ENCODE results near the gene STPG4.
A peak's percentile ranks its signal among the peaks of the same experiment; 100 is the strongest.

The STPG4 gene

GRCh38 chr2:47086054-47086471 lies 69.0 kb downstream of the STPG4 start:
- DNase-seq = no peak

GRCh38 chr2:47083886-47084687 lies 71.0 kb downstream of the STPG4 start:
- DNase-seq = no peak

GRCh38 chr2:47083485-47083884 lies 71.6 kb downstream of the STPG4 start:
- DNase-seq = no peak

GRCh38 chr2:47083005-47083404 lies 72.1 kb downstream of the STPG4 start:
- DNase-seq = no peak

- DNase-seq = no peak
Observed at GRCh38 chr2:47080888-47081301, 74.2 kb downstream of the STPG4 start.

GRCh38 chr2:47079515-47080412 lies 75.3 kb downstream of the STPG4 start:
- no peak for DNase-seq

- DNase-seq = no peak
Observed at GRCh38 chr2:47078541-47079482, 76.3 kb downstream of the STPG4 start.

GRCh38 chr2:47077442-47078117 lies 77.5 kb downstream of the STPG4 start:
- DNase-seq = no peak

GRCh38 chr2:47076586-47077441 lies 78.3 kb downstream of the STPG4 start:
- DNase-seq = no peak

- DNase-seq = no peak
Observed at GRCh38 chr2:47076126-47076506, 79.0 kb downstream of the STPG4 start.

GRCh38 chr2:47075361-47076125 lies 79.6 kb downstream of the STPG4 start:
- no peak for DNase-seq

GRCh38 chr2:47074691-47075090 lies 80.4 kb downstream of the STPG4 start:
- DNase-seq = no peak

GRCh38 chr2:47073641-47074040 lies 81.5 kb downstream of the STPG4 start:
- DNase-seq = no peak

- DNase-seq = no peak
Observed at GRCh38 chr2:47073217-47073616, 81.9 kb downstream of the STPG4 start.

- no peak for DNase-seq
Observed at GRCh38 chr2:47072728-47073191, 82.3 kb downstream of the STPG4 start.

GRCh38 chr2:47072018-47072691 lies 83.0 kb downstream of the STPG4 start:
- DNase-seq = no peak

- peak; percentile 17 for DNase-seq
Observed at GRCh38 chr2:47070920-47071824, 83.9 kb downstream of the STPG4 start.

- DNase-seq = no peak
Observed at GRCh38 chr2:47070155-47070919, 84.8 kb downstream of the STPG4 start.

Measured in activated CD4-positive, alpha-beta T cell treated with anti-CD3 and anti-CD28 coated beads, Interleukin-2, amount 50 U/mL, for 1 hour (primary cell).